ENCODE results near the gene SCFD2.

GRCh38 chr4:52867163-52867562 is 498.7 kb downstream of the SCFD2 start:
- TF ChIP-seq OVOL2 (CRISPR knock-in tag; IDR thresholded peaks at IDR 0.05; ENCODE audit: borderline replicate concordance) (no peak), MAX (CRISPR knock-in tag; IDR thresholded peaks at IDR 0.05) (no peak), USF1 (CRISPR knock-in tag; IDR thresholded peaks at IDR 0.05) (no peak), TCF7 (CRISPR knock-in tag; IDR thresholded peaks at IDR 0.05; ENCODE audit: low read depth) (no peak), NR2C2 (CRISPR knock-in tag; IDR thresholded peaks at IDR 0.05) (no peak), SP1 (CRISPR knock-in tag; conservative IDR thresholded peaks at IDR 0.05) (no peak), NR1H2 (CRISPR knock-in tag; IDR thresholded peaks at IDR 0.05) (no peak), RELA (CRISPR knock-in tag; IDR thresholded peaks at IDR 0.05; ENCODE audit: borderline replicate concordance) (no peak), ELF4 (CRISPR knock-in tag; IDR thresholded peaks at IDR 0.05; ENCODE audit: low read depth) (no peak), TP53 (CRISPR knock-in tag; IDR thresholded peaks at IDR 0.05) (no peak), CREB1 (CRISPR knock-in tag; IDR thresholded peaks at IDR 0.05) (no peak)
- TF ChIP-seq, protein P1, sequence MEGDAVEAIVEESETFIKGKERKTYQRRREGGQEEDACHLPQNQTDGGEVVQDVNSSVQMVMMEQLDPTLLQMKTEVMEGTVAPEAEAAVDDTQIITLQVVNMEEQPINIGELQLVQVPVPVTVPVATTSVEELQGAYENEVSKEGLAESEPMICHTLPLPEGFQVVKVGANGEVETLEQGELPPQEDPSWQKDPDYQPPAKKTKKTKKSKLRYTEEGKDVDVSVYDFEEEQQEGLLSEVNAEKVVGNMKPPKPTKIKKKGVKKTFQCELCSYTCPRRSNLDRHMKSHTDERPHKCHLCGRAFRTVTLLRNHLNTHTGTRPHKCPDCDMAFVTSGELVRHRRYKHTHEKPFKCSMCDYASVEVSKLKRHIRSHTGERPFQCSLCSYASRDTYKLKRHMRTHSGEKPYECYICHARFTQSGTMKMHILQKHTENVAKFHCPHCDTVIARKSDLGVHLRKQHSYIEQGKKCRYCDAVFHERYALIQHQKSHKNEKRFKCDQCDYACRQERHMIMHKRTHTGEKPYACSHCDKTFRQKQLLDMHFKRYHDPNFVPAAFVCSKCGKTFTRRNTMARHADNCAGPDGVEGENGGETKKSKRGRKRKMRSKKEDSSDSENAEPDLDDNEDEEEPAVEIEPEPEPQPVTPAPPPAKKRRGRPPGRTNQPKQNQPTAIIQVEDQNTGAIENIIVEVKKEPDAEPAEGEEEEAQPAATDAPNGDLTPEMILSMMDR (IDR thresholded peaks at IDR 0.05): no peak
- TF ChIP-seq, protein P2, sequence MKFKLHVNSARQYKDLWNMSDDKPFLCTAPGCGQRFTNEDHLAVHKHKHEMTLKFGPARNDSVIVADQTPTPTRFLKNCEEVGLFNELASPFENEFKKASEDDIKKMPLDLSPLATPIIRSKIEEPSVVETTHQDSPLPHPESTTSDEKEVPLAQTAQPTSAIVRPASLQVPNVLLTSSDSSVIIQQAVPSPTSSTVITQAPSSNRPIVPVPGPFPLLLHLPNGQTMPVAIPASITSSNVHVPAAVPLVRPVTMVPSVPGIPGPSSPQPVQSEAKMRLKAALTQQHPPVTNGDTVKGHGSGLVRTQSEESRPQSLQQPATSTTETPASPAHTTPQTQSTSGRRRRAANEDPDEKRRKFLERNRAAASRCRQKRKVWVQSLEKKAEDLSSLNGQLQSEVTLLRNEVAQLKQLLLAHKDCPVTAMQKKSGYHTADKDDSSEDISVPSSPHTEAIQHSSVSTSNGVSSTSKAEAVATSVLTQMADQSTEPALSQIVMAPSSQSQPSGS (CRISPR knock-in tag; IDR thresholded peaks at IDR 0.05; ENCODE audit: borderline replicate concordance, low read depth): no peak
- TF ChIP-seq, protein P3, sequence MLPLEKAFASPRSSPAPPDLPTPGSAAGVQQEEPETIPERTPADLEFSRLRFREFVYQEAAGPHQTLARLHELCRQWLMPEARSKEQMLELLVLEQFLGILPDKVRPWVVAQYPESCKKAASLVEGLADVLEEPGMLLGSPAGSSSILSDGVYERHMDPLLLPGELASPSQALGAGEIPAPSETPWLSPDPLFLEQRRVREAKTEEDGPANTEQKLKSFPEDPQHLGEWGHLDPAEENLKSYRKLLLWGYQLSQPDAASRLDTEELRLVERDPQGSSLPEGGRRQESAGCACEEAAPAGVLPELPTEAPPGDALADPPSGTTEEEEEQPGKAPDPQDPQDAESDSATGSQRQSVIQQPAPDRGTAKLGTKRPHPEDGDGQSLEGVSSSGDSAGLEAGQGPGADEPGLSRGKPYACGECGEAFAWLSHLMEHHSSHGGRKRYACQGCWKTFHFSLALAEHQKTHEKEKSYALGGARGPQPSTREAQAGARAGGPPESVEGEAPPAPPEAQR (CRISPR knock-in tag; IDR thresholded peaks at IDR 0.05): no peak

Measured in WTC11 (cell line).